ENCODE measurements around the gene NEDD4L. TPM values are rescaled to one million over a fixed set of nuclear protein-coding genes. Genes with fewer than 3 reads are reported as not detected.

Gene NEDD4L
- total and polyA plus RNA-seq, 8 donors = 45.0 to 113 (median 66.4) TPM

- TF ChIP-seq CTCF (IDR thresholded peaks at IDR 0.05) = no peak
- peaks cover 4 to 28% (median 16%) of the 10 kb centered on the region in 3 donors for H3K4me1 ChIP-seq
- intact Hi-C loops (cut with DNase I) = no loop called here
- FAIRE-seq = no peak
- peak overlapping the region in 3 of 4 donors; percentile 42 to 58 (median 43) for H3K27ac ChIP-seq
- H3K4me3 ChIP-seq = no peak overlapping the region
- H3K36me3 ChIP-seq = no peaks in the 10 kb centered on the region
- DNase-seq = no peak
- H3K9me3 ChIP-seq = no peaks in the 10 kb centered on the region
- ATAC-seq = peak in 3 of 4 donors; percentile 40 to 70 (median 57)
- H3K27me3 ChIP-seq = no peaks in the 10 kb centered on the region
Observed at GRCh38 chr18:58069099-58069498, 25.1 kb downstream of the NEDD4L start.

GRCh38 chr18:58069721-58070292 is 25.8 kb downstream of the NEDD4L start:
- Histone ChIP-seq H3K4me1 (peaks cover 4 to 28% (median 16%) of the 10 kb centered on the region in 3 donors), H3K4me3 (no peak overlapping the region), H3K36me3 (no peaks in the 10 kb centered on the region), H3K9me3 (no peaks in the 10 kb centered on the region), H3K27me3 (no peaks in the 10 kb centered on the region), H3K27ac (peak overlapping the region in 3 of 4 donors; percentile 42 to 58 (median 43))
- no peak for TF ChIP-seq CTCF (IDR thresholded peaks at IDR 0.05)
- DNase-seq (no peak), ATAC-seq (peak; percentile 27 to 69 (median 50)), FAIRE-seq (no peak)
- intact Hi-C loops (cut with DNase I) = no loop called here
- WGBS, 2 donors = 22 to 24% methylated on average over 3 of the region's 3 CpGs

DNA sequence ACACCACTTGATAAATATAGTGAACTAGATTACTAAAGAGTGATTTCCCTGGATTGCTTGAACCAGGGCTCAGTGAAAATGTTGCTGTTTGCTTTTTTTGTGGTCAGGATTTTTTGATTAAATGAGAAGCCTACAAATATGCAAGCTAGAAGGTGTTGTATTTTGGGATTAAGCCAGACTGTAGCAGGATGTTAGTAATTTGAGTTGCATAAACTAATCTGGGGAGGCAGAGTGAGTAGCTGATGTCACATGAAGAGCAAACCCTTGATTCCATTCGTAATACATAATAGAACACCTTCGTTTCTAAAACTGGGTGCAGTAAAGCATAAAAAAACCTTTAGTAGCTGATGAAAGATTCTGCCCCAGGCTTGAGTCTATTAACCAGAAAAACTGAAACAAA is 32.0 kb downstream of the NEDD4L start:
- FAIRE-seq = no peak
- Histone ChIP-seq H3K27me3 (no peaks in the 10 kb centered on the region), H3K27ac (peak overlapping the region in 1 of 4 donors; percentile 59), H3K4me3 (no peak overlapping the region), H3K36me3 (no peaks in the 10 kb centered on the region), H3K4me1 (peaks cover 0 to 13% (median 8%) of the 10 kb centered on the region in 3 donors), H3K9me3 (no peaks in the 10 kb centered on the region)
- no peak for TF ChIP-seq CTCF (IDR thresholded peaks at IDR 0.05)
- intact Hi-C loops (cut with DNase I) = no loop called here
- DNase-seq = no peak
- ATAC-seq = peak in 3 of 4 donors; percentile 41 to 57 (median 52)
- WGBS, 2 donors = 17 to 32% methylated on average over 2 of the region's 2 CpGs

- FAIRE-seq = no peak
- Histone ChIP-seq H3K9me3 (no peaks in the 10 kb centered on the region), H3K4me1 (peaks cover 0 to 13% (median 8%) of the 10 kb centered on the region in 3 donors), H3K27me3 (no peaks in the 10 kb centered on the region), H3K27ac (no peak overlapping the region), H3K4me3 (no peak overlapping the region), H3K36me3 (no peaks in the 10 kb centered on the region)
- 47 to 53% methylated on average over 9 of the region's 9 CpGs for WGBS, 2 donors
- ATAC-seq = peak; percentile 25 to 57 (median 40)
- intact Hi-C loops (cut with DNase I) = no loop called here
- no peak for TF ChIP-seq CTCF (IDR thresholded peaks at IDR 0.05)
- DNase-seq = no peak
Observed at GRCh38 chr18:58077329-58077728, 33.3 kb downstream of the NEDD4L start.

DNA sequence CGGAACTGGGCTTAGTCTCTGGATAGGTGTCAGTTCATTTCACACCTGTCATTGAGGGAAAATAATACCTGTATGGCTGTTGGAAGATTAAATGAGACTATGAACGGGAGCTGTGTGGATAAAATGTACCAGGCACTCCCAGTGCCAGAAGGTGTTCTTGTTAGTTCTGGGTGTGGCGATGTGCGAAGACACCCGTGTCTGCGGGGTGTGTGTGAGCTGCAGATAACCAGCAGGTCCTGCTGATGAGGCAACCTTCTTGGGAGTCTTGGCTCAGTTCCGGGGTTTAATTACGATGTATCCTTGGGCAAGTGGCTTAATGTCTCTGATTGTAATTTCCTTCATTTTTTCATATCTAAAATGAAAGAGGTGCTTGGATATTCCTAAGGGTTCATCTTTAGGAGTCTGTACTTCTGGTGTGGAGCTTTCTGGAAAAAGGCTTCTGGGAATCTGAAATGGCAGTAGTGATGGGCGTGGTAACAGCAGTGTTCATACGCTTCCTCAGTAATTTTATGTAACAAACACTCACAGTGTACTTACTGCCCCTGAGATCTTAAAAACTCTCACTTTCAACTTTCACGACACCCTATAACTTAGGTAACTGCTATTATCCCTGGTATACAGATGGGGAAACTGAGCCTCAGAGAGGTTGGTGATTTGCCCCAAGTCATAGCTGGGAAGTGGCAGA is 35.0 kb downstream of the NEDD4L start:
- intact Hi-C loops (cut with DNase I) = no loop called here
- DNase-seq (no peak), FAIRE-seq (no peak), ATAC-seq (peak in 1 of 4 donors; percentile 18)
- peaks cover 0 to 13% (median 8%) of the 10 kb centered on the region in 3 donors for H3K4me1 ChIP-seq
- 80 to 88% methylated on average over 11 of the region's 11 CpGs for WGBS, 2 donors
- H3K36me3 ChIP-seq = no peaks in the 10 kb centered on the region
- H3K27ac ChIP-seq = no peak overlapping the region
- H3K27me3 ChIP-seq = no peaks in the 10 kb centered on the region
- no peaks in the 10 kb centered on the region for H3K9me3 ChIP-seq
- no peak for TF ChIP-seq CTCF (IDR thresholded peaks at IDR 0.05)
- no peak overlapping the region for H3K4me3 ChIP-seq

Data from pancreas (tissue), 10 donors.